CD4-positive, alpha-beta T cell treated with Interleukin-1 beta for 1 hour (primary cell): ENCODE measurements around the gene NFIX.

Experiments
- DNase-seq, 2 donors: peaks; one replicate each; pipeline ENCODE4 v3.0.0-alpha.2; 2020 to 2022

NFIX gene

GRCh38 chr19:13039211-13039789, 44.0 kb downstream of the NFIX start:
- DNase-seq: no peak

- DNase-seq: no peak
These were observed 45.1 kb downstream of the NFIX start for GRCh38 chr19:13040232-13040947.

- DNase-seq: no peak
These were observed 45.6 kb downstream of the NFIX start for GRCh38 chr19:13040948-13041292.

GRCh38 chr19:13042443-13043130, 47.3 kb downstream of the NFIX start:
- no peak for DNase-seq

- DNase-seq: no peak
These were observed 48.0 kb downstream of the NFIX start for GRCh38 chr19:13043285-13043684.

- DNase-seq: peak; percentile 59 to 69
These were observed 49.1 kb downstream of the NFIX start for GRCh38 chr19:13044231-13044836.

GRCh38 chr19:13045812-13046211, 50.5 kb downstream of the NFIX start:
- DNase-seq: no peak

GRCh38 chr19:13047374-13047773, 52.1 kb downstream of the NFIX start:
- DNase-seq: no peak

GRCh38 chr19:13050274-13050673, 55.0 kb downstream of the NFIX start:
- DNase-seq: no peak

- no peak for DNase-seq
These were observed 56.4 kb downstream of the NFIX start for GRCh38 chr19:13051557-13052165.

- no peak for DNase-seq
These were observed 57.3 kb downstream of the NFIX start for GRCh38 chr19:13052447-13053175.

GRCh38 chr19:13053238-13053637, 58.0 kb downstream of the NFIX start:
- DNase-seq: no peak

- DNase-seq: no peak
These were observed 58.7 kb downstream of the NFIX start for GRCh38 chr19:13053761-13054625.

GRCh38 chr19:13054626-13055212, 59.4 kb downstream of the NFIX start:
- no peak for DNase-seq

- no peak for DNase-seq
These were observed 60.2 kb downstream of the NFIX start for GRCh38 chr19:13055213-13056051.

GRCh38 chr19:13056052-13056660, 60.9 kb downstream of the NFIX start:
- no peak for DNase-seq

GRCh38 chr19:13057147-13057572, 61.9 kb downstream of the NFIX start:
- no peak for DNase-seq

GRCh38 chr19:13057744-13058143, 62.5 kb downstream of the NFIX start:
- DNase-seq: no peak

- DNase-seq: no peak
These were observed 63.8 kb downstream of the NFIX start for GRCh38 chr19:13058951-13059660.
